Omental fat pad (tissue), 4 donors: ENCODE measurements around the gene PLEKHJ1. TPM values are rescaled to one million over a fixed set of nuclear protein-coding genes. Genes with fewer than 3 reads are reported as not detected.

Experiments used
- ATAC-seq: fragments of 150-250 bp; one replicate; pipeline ENCODE4 v1.9.1; 2016; ENCODE audit warnings: mild to moderate bottlenecking, moderate library complexity; ENCODE audit not compliant: low FRiP score
- DNase-seq: peaks from one replicate; pipeline ENCODE4 v3.0.0-alpha.2; 2019; ENCODE audit warnings: low spot score
- total RNA-seq, 4 donors: library from RNA; depleted of rRNA; stranded (reverse); fragments of >200 nt; gene quantifications; one replicate each; pipeline ENCODE4 v1.1.0, GENCODE V29; 2016
- TF ChIP-seq, protein P1 (sequence below), 3 donors: fragments of 450-650 bp; IDR thresholded peaks; one replicate each; pipeline ENCODE4 v1.5.1; 2016 to 2017; ENCODE audit warnings: antibody characterized with exemption in 3 of 3, mild to moderate bottlenecking in 3 of 3, moderate library complexity in 2 of 3

Gene PLEKHJ1
- total RNA-seq, 4 donors from 2014 or later: 45.0 to 67.5 (median 52.3) TPM

DNA sequence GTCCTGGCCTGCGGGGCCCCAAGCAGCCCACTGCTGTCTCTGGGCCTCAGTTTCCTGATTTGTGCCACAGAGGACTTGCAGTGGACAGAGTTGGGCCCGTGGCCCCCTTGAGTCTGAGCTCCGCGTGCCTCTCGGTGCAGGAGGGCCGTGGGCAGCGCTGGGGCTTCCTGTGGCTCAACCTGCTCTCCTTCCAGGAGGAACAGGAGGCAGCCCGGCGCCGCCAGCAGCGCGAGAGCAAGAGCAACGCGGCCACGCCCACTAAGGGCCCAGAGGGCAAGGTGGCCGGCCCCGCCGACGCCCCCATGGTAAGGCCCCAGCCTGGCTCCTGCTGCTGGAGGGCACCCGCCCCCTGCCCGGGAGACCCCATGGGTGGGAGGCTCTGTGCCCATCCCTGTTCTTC is 25.9 kb downstream of the PLEKHJ1 start:
- TF ChIP-seq, protein P1, sequence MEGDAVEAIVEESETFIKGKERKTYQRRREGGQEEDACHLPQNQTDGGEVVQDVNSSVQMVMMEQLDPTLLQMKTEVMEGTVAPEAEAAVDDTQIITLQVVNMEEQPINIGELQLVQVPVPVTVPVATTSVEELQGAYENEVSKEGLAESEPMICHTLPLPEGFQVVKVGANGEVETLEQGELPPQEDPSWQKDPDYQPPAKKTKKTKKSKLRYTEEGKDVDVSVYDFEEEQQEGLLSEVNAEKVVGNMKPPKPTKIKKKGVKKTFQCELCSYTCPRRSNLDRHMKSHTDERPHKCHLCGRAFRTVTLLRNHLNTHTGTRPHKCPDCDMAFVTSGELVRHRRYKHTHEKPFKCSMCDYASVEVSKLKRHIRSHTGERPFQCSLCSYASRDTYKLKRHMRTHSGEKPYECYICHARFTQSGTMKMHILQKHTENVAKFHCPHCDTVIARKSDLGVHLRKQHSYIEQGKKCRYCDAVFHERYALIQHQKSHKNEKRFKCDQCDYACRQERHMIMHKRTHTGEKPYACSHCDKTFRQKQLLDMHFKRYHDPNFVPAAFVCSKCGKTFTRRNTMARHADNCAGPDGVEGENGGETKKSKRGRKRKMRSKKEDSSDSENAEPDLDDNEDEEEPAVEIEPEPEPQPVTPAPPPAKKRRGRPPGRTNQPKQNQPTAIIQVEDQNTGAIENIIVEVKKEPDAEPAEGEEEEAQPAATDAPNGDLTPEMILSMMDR (IDR thresholded peaks at IDR 0.05): no peak
- DNase-seq (no peak), ATAC-seq (no peak)

- DNase-seq: no peak
- no peak for ATAC-seq
- TF ChIP-seq, protein P1 (IDR thresholded peaks at IDR 0.05): no peak
These were observed 26.7 kb downstream of the PLEKHJ1 start for GRCh38 chr19:2209408-2209807.

DNA sequence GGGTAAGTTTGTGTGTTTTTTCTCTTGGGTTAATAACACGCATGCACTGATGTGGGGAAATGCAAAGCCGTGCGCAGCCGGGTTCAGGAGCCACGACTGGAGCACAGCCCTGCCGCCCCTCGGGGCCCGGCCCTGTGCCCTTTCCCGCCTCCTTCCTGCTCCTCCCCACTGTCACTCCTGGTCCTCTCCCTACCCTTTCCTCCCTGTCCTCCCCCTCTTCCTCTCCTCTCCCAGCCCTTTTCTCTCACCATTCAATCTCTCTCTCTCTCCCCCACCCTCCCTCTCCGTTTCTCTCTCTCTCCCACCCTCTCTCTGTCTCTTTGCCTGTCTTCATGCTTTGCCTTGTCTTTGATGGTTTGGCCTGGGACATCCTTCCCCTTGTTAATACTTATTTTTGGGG is 27.2 kb downstream of the PLEKHJ1 start:
- TF ChIP-seq, protein P1 (IDR thresholded peaks at IDR 0.05): no peak
- no peak for DNase-seq
- no peak for ATAC-seq

DNA sequence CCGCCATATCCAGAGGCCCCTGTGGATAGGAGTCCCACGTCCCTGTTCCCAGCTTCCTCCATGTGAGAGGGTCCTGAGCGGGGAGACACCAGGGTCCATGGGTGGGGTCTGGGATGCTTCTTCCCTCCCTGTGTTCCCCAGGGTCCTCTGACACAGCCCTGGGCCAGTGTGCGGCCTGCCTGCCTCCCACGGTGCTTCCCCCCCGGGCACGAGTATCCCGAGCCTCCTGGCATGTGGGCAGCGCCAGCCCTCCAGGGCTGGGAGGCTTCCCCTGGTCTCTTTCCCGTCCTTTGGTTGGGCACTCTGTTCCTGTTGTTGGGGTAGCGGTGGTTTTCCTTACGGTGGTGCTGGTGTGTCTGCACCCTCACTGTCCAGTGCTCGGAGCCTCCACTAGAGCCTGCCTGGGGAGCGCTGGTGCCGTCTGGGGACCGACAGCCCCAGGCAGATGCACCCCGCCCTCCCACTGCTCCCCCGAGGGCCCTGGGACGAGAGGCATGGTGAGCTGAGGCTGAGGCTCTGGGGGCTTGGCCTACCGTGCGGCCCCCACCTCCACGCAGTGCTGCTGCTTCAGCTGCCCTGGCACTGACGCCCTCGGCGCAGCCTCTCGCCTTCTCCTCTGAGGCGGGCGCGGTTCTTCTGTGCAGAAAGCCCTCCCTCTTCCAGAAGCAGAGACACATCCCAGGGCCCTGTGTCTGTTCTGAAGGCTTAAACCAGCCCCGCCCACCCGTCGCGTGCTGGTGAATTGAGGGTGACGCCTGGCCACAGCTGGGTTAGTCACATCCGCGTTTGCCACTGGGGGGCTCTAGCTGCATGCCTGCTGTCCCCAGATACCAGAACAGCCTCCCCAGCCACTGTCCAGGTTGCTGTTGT is 27.9 kb downstream of the PLEKHJ1 start:
- TF ChIP-seq, protein P1 (IDR thresholded peaks at IDR 0.05): no peak
- ATAC-seq: no peak
- no peak for DNase-seq

GRCh38 chr19:2207008-2207407 is 29.1 kb downstream of the PLEKHJ1 start:
- DNase-seq (no peak), ATAC-seq (no peak)
- TF ChIP-seq, protein P1 (IDR thresholded peaks at IDR 0.05): no peak

DNA sequence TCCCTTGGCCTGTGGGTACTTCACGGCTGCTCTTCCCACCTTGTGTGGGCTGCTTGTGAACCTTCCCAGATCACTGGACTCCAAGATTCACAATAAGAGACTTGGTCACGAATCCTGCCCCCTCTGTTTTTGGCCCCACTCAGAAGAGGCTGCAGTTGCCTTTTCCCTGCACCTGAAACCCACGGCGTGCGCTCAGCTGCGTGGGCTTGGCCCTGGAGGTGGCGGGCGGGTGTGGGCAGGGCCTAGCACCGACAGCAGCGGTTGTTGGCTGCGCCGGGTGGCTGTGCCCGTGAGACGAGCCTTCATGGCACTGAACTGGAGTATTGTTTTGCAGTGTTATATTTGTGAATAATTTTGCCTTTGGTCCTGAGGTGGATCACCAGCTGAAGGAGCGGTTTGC is 33.8 kb downstream of the PLEKHJ1 start:
- TF ChIP-seq, protein P1 (IDR thresholded peaks at IDR 0.05): no peak
- no peak for DNase-seq
- ATAC-seq: no peak
